ENCODE measurements around the gene TCEAL3. TPM values are rescaled to one million over a fixed set of nuclear protein-coding genes. Genes with fewer than 3 reads are reported as not detected.

The TCEAL3 gene
- total RNA-seq, 2 donors from 2014 or later: 75.5 to 92.0 TPM

DNA sequence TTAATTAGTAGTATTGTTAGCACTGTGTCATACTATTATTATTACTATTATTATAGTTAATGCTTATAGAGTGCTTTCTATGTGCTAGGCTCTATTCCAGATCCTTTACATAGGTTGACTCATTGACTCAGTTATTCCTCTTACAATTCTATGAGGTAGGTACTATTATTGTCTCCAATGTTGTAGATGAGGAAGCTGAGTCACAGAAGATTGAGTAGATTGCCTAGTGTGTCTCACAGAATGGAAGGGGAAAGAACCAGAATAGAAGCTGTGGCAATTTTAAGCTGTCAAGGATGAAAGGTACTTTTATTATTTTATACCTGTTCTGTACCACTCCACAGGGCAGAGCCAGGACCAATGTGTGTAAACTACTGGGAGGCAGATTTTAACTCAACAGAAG, 19.1 kb downstream of the TCEAL3 start:
- Histone ChIP-seq H3K27me3 (replicated peaks; ENCODE audit: insufficient read depth) (no peaks in the 10 kb centered on the region), H3K9me3 (no peaks in the 10 kb centered on the region), H3K4me1 (replicated peaks) (no peaks in the 10 kb centered on the region), H3K4me3 (no peak overlapping the region), H3K27ac (peak overlapping the region; percentile 26 to 94), H3K36me3 (no peaks in the 10 kb centered on the region)
- TF ChIP-seq, protein P1, sequence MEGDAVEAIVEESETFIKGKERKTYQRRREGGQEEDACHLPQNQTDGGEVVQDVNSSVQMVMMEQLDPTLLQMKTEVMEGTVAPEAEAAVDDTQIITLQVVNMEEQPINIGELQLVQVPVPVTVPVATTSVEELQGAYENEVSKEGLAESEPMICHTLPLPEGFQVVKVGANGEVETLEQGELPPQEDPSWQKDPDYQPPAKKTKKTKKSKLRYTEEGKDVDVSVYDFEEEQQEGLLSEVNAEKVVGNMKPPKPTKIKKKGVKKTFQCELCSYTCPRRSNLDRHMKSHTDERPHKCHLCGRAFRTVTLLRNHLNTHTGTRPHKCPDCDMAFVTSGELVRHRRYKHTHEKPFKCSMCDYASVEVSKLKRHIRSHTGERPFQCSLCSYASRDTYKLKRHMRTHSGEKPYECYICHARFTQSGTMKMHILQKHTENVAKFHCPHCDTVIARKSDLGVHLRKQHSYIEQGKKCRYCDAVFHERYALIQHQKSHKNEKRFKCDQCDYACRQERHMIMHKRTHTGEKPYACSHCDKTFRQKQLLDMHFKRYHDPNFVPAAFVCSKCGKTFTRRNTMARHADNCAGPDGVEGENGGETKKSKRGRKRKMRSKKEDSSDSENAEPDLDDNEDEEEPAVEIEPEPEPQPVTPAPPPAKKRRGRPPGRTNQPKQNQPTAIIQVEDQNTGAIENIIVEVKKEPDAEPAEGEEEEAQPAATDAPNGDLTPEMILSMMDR (IDR thresholded peaks at IDR 0.05): no peak
- TF ChIP-seq POLR2AphosphoS5 (IDR thresholded peaks at IDR 0.05) (no peak), POLR2A (IDR thresholded peaks at IDR 0.05) (no peak)
- DNase-seq (ENCODE audit: low spot score): no peak
- intact Hi-C loops (cut with DNase I): loop anchor here (5.0 kb wide), 1 partner anchor 60 kb away; the partner anchor contains the start of gene MORF4L2

DNA sequence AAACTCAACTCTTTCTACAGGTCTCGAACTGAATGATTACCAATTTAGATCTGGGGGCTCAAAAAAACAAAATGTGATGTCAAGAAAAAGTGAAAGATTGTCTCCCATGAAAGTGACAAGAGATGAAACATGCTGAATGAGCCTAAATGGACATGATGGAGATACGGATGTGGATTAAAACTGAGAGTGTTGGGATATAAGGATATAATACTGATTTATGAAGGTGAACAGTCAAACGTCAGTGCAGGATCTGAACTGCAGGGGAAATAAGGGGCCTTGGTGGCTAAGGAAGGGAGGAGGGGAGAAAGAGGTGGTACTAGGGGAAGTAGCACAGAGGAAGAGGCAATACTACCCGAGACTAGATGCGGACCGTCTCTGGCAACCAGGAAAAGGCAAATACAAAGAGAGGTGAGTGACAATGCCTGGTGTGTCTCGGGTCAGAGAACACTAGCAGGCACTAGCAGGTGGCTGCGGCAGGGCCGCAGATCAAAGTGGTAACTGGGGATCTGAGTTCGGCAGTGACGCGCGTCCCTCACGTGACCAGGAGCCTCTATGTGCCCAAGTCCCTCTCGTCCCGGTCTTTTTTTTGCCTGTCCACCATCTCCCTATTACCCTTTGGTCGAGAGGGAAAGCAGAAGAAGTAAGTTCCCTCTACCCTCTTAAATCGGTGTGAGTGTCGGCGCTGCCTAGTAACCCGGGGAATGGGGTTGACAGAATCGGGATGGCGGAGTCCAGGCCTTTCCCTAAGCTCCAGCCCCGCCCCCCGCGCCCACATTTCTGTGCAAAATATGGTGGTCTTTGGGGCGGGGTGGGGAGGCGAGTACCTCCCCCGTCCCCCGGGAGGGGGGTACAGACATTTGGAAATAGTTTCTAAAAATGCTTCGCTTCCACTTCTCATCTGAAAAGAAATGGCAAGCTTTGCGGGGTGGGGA, 20.9 kb downstream of the TCEAL3 start, which contains the start of gene TCEAL1:
TCEAL1 (plus strand) TSS at position 590 of the 932 bp plus-strand sequence. CDS start 942 bp downstream, outside the sequence.
- H3K9me3 ChIP-seq: no peaks in the 10 kb centered on the region
- H3K36me3 ChIP-seq: no peaks in the 10 kb centered on the region
- no peaks in the 10 kb centered on the region for H3K27me3 ChIP-seq (replicated peaks; ENCODE audit: insufficient read depth)
- intact Hi-C loops (cut with DNase I): loop anchor here (5.0 kb wide), 1 partner anchor 59 kb away; the partner anchor contains the start of gene MORF4L2
- TF ChIP-seq, protein P1 (IDR thresholded peaks at IDR 0.05): no peak
- TF ChIP-seq POLR2AphosphoS5 (IDR thresholded peaks at IDR 0.05) (peak; percentile 53), POLR2A (IDR thresholded peaks at IDR 0.05) (peak; percentile 27)
- no peaks in the 10 kb centered on the region for H3K4me1 ChIP-seq (replicated peaks)
- H3K4me3 ChIP-seq: peak within 1 kb of the TSS; percentile 48 to 52
- WGBS: 1% methylated on average over 28 of the region's 32 CpGs
- H3K27ac ChIP-seq: peak within 1 kb of the TSS; percentile 94 to 95
- peak; percentile 64 for DNase-seq (ENCODE audit: low spot score)

GRCh38 chrX:103629318-103630170, 21.8 kb downstream of the TCEAL3 start:
- peak; percentile 57 for DNase-seq (ENCODE audit: low spot score)
- Histone ChIP-seq H3K4me1 (replicated peaks) (no peaks in the 10 kb centered on the region), H3K27ac (peak overlapping the region; percentile 94 to 95), H3K4me3 (peak overlapping the region; percentile 48 to 52), H3K9me3 (no peaks in the 10 kb centered on the region), H3K27me3 (replicated peaks; ENCODE audit: insufficient read depth) (no peaks in the 10 kb centered on the region), H3K36me3 (no peaks in the 10 kb centered on the region)
- TF ChIP-seq, protein P1 (IDR thresholded peaks at IDR 0.05): peak in 3 of 4 experiments; percentile 15 to 52 (median 49)
- peak; percentile 45 for TF ChIP-seq POLR2A (IDR thresholded peaks at IDR 0.05)
- peak; percentile 40 for TF ChIP-seq POLR2AphosphoS5 (IDR thresholded peaks at IDR 0.05)
- under 1% methylated on average over 39 of the region's 49 CpGs for WGBS
- intact Hi-C loops (cut with DNase I): loop anchor here (2.0 to 5.0 kb wide), 2 partner anchors 58 to 95 kb away; partner anchors contain the start of gene MORF4L2

GRCh38 chrX:103630171-103630511, 22.4 kb downstream of the TCEAL3 start:
- H3K27ac ChIP-seq: peak overlapping the region; percentile 94 to 95
- no peaks in the 10 kb centered on the region for H3K27me3 ChIP-seq (replicated peaks; ENCODE audit: insufficient read depth)
- H3K4me3 ChIP-seq: peak overlapping the region; percentile 48 to 52
- H3K4me1 ChIP-seq (replicated peaks): no peaks in the 10 kb centered on the region
- DNase-seq (ENCODE audit: low spot score): no peak
- 6% methylated on average over 6 of the region's 6 CpGs for WGBS
- intact Hi-C loops (cut with DNase I): loop anchor here (2.0 kb wide), 1 partner anchor 95 kb away; no protein-coding TSS in a partner anchor
- no peaks in the 10 kb centered on the region for H3K9me3 ChIP-seq
- no peak for TF ChIP-seq POLR2A (IDR thresholded peaks at IDR 0.05)
- TF ChIP-seq, protein P1 (IDR thresholded peaks at IDR 0.05): no peak
- TF ChIP-seq POLR2AphosphoS5 (IDR thresholded peaks at IDR 0.05): no peak
- no peaks in the 10 kb centered on the region for H3K36me3 ChIP-seq

Measured in prostate gland (tissue), 2 donors.